Muscle of back (tissue), 11 donors: ENCODE data around the gene FLCN. TPM values are rescaled to one million over a fixed set of nuclear protein-coding genes. Genes with fewer than 3 reads are reported as not detected.
A peak's percentile ranks its signal among the peaks of the same experiment; 100 is the strongest.

ENCODE experiments used
- DNase-seq, 3 donors: peaks; one replicate each; pipeline versions ENCODE4 v3.0.0 to v3.0.0-alpha.2; 2013
- polyA plus RNA-seq, 10 donors: library from polyadenylated mRNA; unstranded; fragments of 120-200 nt; gene quantifications; one replicate each; pipeline ENCODE4 v1.2.1, GENCODE V29; 2013; ENCODE audit not compliant: insufficient read length in 10 of 10

The FLCN gene
- polyA plus RNA-seq, 10 donors = 16.1 to 43.6 (median 22.7) TPM

DNA sequence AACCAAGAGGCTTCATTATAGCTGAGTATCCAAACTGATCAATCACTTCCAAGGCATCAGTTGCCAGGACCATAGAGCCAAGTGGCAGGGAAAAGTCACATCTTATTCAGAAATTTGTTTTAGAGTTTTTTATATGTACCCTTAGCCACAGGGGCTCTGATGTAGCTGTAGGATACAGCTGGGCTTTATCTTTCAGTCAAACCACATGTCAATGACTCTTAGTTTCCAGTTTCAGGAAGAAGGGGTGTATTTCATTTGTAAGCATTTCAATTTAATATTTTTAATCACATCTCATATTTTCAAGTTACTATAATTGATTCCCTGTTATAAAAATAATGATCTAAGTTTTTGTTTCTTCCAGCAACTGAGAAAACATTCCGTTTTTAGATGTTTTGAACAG lies 2.9 kb upstream of the FLCN start:
- DNase-seq = no peak

DNA sequence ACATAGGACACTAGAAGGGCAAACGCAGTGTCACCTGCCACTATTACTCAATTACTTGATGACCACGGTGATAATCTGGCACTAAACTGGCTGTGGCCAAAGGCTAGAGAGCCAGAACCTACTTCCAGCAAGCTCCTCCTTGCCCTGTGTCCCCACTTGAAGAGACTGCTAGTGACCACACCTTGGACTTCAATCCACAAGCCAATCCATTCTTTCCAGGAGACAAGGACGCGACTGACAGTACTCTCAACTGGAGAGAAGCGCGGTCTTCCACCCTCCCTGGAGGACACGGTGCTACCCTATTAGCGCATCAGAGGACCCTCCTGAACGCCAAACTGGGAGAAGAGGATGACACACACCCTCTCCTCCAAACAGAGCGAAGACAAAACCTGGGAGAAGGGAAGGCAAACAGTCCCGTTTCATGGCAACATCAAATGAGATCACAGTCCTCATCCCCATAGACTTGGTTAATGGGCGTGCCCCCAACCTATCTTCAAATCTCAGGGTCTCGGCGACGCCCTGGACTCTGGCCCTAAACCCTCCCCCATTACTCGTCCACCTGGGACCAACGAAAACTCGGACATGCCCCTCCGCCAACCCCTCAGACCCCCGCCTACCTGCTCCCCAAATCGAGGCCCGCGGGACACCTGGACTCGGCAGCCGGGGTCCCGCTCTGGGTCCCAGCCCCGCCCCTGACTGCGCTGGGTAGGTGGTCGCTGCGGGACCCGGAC lies 508 bp downstream of the FLCN start:
- DNase-seq = peak; percentile 17 to 69 (median 31)

DNA sequence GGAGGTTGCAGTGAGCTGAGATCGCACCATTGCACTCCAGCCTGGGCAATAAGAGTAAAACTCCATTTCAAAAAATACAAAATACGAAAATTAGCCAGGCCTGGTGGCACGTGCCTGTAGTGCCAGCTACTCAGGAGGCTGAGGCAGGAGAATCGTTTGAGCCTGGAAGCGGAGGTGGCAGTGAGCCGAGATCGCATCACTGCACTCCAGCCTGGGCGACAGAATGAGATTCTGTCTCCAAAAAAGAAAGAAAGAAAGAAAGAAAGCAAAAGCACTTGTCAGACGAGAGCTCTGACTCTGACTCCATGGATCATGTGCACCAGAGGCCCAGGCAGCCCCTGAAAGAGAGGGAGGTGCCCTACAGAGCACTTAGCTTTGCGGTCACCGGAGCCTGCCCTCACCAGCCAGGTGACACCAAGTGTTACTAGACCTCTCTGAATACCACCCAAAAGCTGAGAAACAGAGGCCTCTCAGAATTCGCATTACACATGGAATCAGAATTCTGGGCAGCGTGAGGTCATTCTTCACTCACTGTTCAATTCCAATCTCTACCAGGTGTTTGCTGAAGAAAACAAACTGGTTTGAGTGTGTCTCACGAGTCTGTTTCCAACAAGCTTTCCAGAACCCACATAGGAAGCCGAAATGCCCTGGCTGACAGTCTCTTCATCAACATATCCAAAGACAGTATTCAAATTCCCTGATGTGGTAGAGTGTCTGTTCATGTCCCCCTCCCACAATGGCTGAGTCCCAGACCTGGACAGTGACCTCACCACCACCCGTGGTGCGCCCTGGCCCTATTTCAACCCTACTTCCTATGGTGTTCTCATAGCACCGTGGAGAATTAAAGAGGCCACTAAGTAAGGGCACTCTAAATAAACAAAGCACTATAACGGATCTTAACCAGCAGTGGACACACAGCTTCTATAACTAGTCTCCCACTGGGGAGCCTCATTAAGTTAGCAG lies 1.5 kb downstream of the FLCN start:
- DNase-seq = peak; percentile 7 to 42 (median 40)

DNA sequence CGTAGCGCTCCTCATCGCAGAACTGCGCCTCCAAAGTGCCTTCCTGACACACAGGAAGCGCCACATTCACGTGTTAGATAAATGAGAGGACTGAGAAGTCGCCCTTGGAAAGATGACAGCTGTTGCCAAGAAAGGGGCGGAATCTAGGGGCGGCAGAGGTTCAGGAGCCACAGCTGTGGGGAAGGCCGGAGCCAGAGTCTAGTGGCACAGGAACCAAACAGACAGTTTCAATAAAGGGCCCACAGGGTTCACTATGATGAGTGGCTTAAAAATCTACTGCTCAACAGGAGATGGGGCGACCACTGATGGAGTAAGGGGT lies 4.7 kb downstream of the FLCN start:
- no peak for DNase-seq

DNA sequence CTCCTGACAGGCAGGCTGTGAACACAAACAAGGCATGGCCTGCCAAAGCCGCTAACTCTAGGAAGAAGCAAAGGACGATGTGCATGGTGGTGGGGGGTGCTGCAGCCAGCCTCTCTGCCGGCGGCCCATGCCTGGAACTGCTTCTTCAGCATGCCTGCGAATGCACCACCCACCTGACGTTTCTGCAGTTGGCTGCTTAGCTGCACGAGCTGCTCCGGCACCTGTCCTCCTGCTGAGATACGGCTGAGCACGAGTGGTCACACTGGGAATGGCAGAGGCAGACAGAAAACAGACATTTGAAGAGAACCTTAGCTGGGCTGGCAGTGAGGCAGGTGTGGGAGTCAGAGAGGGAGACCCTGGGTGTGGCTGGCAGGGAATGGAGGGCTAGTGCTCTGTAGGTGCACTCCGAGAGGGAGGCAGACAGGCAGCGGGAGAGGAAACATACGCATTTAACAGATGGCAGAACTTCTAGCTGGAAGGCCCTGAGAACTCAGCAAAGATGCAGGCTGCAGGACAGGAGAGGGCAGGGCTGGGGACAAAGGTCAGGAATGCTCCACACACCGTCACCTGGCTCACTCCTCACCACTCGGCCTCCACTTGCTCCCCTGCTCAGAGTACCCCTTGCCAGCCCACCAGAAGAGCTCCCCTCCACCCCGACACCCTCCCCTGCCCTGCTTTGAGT lies 5.2 kb downstream of the FLCN start:
- no peak for DNase-seq

DNA sequence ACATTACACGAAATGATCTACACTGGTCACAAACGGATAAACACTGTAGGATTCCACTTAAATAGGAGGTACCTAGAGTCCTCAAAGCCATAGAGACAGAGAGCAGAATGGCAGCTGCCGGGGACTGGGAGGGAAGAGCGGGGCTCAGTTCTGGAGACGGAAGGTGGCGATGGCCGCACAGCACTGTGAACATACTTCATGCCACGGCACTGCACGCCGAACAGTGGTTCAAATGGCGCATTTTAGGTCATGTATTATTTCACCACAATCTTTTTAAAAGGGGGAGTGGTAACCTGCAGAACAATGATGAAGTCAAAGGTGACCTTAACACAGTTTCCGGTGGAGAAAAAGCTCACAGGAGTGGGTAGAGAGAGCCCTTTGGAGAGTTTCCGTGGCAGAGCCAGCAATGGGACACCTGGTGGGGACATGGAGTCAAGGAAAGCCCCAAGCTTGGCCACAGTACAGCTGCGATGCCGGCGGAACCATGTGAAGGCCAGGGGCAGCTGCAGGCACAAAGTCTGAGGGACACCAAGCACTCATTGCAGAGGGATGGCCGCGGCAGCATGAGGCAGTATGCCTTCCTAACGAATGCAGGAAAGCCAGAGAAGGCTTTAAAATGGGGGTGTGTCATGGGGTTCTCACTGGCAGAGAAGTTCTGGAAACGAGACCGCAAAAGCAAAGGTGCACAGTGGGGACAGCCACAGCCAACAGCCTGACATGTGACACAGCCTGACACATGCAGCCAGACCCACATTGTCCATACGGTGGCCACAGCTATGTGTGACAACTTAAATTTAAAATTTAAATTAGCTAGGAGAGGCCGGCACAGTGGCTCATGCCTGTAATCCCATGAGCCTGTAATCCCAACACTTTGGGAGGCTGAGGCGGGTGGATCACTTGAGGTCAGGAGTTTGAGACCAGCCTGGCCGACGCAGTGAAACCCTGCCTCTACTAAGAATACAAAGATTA lies 7.3 kb downstream of the FLCN start:
- no peak for DNase-seq

DNA sequence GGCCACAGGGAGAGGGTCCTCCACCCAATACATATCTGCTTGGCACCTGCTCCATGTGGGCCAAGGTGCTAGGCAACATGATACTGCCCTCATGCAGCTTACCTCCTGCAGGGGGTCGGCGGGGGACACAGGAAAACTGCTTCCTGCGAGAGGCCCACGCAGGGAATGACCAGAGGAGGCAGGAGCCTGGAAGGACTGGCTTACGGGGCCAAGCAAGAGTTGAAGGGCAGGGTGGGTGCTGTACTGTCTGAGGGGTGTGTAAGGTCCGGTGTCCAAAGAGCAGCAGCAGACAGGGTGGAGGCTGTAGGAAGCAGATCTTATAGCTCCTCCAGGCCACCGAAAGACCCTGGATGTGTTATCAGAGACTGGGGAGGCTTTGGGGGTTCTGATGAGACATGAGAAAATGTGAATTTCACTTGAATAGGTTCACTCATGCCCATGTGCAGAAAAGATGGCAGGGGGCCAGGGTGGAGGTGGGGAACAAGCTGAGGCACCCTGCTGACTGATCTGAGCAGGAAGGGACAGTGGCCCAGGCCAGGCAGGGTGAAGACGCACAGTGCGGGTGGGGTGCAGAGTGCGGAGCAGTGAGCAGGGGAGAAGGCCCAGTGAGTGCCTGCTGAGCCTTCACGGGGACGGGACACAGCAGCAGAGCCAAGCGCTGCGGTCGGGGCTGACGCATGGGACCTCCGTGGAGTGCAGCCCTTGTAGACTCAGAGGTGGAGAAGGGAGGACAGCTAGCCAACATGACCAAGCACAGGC lies 8.3 kb downstream of the FLCN start:
- DNase-seq = no peak

DNA sequence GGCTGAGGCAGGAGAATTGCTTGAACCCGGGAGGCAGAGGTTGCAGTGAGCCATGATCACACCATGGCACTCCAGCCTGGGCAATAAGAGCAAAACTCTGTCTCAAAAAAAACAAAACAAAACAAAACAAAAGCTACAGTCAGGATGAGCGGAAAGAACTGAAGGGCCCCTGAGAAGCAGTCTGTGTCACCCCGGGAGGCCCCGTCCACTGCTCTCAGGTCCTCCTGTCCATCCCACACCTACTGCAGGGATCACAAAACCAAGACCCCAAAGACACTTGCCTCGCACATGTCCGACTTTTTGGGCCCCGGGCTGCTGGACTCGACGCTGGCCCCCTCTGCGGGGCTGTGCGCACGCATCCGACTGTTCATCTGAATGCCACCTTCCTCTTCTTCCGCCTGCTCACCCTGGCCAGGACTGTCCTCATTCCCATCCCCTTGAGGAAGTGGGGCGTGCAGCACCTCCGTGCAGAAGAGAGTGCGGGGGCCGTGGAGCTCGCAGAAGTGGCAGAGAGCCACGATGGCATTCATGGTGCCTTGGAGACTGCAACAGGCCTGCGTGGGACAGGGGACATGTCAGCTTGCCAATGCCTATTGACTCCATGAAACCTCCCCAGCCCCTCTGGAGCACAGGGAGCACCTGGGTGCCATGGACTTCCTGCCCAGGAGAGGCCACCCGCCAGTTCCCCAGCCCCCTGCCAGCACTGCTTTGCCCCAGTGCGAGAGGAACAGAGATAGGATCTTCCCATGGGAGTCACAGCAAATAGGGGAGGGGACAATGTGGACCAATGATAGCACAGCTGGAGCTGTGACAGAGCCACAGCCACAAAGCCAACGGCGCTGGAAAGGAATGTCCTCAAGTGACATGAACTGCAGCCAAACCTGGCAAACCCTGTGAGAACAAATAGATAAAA lies 9.1 kb downstream of the FLCN start:
- DNase-seq = no peak

DNA sequence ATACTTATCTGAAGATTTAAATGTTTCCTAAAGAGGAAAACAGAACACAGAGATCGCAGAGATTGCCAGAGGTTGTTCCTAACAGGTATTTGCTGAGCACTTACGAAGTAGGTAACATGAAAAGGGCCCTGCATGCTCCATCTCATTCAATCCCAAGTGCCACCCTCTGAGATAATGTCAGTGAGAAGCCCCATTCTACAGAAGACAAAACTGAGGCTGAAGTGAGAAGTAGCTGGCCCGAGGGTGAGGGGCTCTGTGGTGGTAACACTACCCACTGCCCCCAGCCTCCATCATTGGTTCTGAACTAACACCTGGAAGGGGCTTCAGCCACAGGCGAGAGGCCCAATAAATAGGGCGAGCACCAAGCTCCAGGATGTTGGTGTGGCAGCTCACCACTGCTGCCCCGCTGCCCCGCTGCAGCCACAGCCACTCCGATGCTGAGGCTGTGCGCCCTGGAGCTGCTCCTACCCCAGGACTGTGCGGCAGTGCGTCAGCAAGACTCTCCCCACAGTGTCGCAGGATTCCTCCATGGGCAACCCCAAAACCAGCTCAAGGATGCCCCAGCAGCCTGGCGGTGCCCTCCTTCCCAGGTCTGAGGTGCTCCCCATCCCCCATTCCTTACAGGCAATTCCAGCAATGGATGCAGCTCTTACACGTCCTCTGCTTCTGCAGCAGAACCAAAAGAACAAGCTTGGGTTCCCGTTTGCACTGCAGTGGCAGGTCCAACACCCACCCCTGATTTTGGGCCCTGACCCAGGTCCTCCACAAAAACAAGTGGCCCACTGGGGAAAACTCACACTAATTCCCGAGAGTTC lies 10.3 kb downstream of the FLCN start:
- DNase-seq = no peak

DNA sequence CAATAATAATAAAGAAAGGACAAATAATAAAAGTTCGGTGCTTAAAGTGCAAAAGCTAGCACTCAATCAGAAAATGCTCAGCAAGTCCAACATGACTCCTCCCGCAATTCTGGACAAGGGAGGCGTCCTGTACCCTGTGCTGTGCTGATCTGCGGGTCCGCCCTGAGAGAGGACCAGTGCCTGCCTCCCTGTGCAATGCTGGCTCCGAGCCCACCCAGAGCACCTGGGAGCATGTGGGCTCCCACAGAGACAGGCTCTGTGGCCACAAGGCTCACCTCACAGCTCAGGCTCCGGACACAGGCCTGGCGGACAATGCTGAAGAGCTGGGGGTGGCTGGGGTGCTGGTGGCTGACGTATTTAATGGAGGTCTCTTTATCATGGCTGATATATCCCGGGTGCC lies 11.1 kb downstream of the FLCN start:
- no peak for DNase-seq

DNA sequence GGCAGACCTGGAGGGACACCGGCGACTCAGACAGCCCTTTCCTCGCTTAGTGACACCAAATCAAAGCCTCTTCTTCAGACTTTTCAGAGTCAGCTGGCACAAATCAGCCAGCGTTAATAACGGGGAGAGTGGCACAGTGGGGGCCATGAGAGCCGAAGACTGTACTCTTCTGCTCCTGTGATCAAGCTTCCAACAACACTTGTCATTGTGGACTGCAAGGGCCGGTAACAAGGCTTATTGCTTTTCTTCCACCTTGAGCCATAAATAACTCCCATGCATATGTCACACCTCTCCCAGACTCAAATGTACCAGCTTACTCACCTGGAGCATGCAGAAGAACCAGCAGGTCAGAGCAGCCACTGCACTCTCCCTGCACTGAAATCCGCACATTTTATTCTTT lies 12.8 kb downstream of the FLCN start:
- no peak for DNase-seq

DNA sequence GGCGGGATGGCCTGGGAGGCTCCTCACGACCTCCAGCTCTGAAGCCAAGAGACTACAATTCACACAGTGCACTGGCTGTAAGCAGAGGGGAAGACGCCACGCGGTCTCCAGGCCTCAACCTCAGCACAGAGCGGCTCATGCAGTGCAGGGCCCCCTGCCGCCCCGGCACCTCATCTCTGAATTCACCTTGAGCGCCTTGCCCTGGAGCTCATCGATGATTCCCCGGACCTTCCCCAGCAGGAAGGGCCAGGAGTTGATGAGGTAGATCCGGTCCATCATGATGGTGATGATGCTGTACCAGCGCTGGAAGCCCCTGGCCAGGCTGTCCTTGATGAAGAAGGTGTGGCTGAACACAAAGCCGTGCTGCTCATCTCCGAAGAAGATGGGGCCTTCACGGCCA lies 13.2 kb downstream of the FLCN start:
- DNase-seq = no peak

DNA sequence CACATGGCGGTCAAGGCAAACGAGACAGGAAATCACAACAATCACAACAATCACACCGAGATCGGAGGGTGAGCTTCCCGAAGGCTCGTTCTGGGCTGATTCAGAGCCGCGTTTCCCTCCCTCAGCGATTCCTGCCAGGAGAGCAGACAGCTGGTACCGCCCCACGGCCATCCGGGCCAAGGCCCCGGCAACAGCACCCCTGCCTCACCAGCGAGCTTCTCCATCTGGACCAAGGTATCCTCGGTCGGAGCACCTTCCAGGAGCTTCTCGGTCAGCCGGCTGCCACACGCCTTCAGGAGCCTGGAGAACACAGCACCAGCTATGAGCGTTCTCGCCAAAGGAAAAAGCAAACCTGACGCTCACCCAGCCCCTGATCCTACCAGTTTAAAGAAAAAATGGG lies 15.6 kb downstream of the FLCN start:
- DNase-seq = no peak

DNA sequence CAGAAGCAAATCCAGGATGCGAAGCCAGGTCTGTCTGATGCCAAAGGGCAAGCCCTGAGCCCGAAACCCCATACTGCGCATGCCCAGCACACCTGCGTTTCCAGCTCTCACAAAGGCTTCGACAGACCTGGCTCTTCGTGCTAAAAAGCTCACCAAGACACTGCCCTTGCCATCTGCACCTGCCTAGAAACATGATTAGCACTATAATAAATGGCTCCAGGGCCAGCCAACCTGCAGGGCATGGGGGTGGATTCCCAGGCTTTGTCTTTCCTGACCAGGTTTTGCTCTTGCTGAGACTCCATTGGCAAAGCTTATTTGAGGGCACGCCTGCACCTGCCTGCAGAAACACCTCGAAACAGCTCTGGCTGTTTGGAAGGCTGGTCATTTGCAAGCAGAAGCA lies 16.4 kb downstream of the FLCN start:
- DNase-seq = no peak

DNA sequence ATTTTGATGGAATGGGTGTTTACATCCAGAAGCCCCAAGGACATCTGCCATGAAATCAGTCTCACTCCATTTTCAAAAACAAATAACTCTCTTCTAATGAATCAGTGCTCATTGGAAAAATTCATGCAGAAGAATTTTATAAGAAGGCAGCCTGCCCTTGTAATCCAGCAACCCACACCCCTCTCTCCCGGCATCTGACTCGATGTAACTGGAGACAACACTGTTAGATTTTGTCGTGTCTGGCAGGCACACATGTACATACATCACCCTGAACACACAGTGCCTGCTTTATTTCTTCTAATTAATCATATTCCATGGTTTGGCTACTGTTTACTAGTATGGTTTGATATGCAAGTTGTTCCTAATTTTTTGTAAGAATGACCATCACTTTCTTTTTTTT lies 19.0 kb downstream of the FLCN start:
- no peak for DNase-seq

DNA sequence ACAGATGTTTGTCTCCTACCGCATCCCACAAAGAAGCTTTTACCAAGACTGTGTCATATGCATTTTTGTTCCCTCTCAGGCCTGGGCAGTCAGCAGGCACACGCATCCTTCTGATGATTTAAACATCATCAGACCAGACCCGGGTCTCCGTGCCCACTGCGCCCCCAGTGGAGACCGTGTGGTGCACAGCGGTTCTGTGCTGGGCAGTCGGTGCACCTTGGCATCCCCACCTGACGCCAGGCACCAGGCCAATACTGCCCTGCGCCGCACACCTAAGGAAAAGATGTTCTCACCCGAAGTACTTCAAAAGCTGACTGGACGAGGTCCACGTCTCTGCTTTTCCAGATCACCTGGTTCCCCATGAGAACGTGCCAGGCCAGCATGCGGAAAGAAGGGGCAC lies 20.2 kb downstream of the FLCN start:
- DNase-seq = no peak

DNA sequence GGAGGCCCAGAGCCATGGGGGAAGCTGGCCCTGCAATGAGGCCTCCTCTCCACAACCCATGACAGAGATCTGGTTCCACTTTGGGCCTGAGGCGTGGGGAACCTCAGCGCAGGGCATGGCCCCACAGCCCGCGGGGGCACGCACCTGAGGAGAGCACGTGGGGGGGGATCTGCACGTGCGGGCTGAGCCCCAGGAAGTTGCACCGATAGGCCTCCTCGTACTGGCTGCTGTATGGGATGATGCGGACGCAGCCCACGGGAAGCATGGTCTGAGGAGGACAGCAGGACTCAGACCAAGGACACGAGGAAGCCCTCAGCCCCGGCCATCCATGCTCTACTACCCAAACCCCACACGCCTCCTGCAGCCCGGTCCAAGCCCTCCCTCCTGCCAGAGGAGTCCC lies 20.7 kb downstream of the FLCN start:
- no peak for DNase-seq

DNA sequence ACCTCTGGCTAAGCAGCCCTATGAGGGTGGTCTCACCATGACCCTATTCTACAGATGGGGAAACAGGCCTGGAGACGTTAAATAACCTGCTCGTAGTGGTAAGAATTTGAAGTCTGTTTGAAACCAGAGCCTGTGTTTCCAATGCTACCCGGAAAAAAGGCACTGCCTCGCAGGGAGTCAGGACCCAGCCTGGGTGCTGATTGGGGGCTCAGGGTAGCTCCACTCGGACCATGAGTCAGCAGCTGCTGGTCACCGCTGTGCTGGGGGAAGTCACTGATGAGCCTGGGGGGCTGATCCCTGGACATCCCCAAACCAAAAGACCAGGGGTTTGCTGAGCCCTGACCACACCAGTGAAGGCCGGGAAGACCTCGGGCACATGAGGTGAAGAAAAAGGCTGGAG lies 21.4 kb downstream of the FLCN start:
- no peak for DNase-seq
